ENCODE measurements around the gene RANBP10. TPM values are rescaled to one million over a fixed set of nuclear protein-coding genes. Genes with fewer than 3 reads are reported as not detected.

The RANBP10 gene
- total RNA-seq, 3 donors from 2014 or later: 7.7 to 13.2 (median 13.1) TPM

DNA sequence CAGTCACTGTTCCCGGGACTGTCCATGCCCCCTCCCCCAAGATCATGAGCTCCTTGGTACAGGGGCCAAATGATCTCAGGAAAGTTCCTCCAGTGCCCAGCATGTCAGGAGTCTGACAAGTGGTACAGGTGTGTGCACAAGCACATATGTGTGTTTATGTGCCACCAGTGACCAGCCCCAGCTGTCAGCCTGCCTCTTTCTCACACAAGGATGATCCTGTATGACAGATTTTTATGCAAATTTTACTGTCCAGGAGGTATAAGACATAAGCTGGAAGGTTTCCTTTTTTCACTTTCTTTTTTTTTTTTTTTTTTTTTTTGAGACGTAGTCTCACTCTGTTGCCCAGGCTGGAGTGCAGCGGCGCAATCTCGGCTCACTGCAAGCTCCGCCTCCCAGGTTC, 55.9 kb downstream of the RANBP10 start:
- intact Hi-C loops (cut with DNase I; ENCODE audit: low total_unique reads): no loop called here
- H3K4me1 ChIP-seq: no peaks in the 10 kb centered on the region
- no peak for TF ChIP-seq POLR2AphosphoS5 (IDR thresholded peaks at IDR 0.05)
- no peak for TF ChIP-seq POLR2A (IDR thresholded peaks at IDR 0.05)
- TF ChIP-seq, protein P1, sequence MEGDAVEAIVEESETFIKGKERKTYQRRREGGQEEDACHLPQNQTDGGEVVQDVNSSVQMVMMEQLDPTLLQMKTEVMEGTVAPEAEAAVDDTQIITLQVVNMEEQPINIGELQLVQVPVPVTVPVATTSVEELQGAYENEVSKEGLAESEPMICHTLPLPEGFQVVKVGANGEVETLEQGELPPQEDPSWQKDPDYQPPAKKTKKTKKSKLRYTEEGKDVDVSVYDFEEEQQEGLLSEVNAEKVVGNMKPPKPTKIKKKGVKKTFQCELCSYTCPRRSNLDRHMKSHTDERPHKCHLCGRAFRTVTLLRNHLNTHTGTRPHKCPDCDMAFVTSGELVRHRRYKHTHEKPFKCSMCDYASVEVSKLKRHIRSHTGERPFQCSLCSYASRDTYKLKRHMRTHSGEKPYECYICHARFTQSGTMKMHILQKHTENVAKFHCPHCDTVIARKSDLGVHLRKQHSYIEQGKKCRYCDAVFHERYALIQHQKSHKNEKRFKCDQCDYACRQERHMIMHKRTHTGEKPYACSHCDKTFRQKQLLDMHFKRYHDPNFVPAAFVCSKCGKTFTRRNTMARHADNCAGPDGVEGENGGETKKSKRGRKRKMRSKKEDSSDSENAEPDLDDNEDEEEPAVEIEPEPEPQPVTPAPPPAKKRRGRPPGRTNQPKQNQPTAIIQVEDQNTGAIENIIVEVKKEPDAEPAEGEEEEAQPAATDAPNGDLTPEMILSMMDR (IDR thresholded peaks at IDR 0.05): no peak
- H3K4me3 ChIP-seq: no peak overlapping the region
- no peaks in the 10 kb centered on the region for H3K9me3 ChIP-seq
- H3K27ac ChIP-seq: no peak overlapping the region
- no peak for DNase-seq (ENCODE audit: low spot score in 2 of 2)
- no peaks in the 10 kb centered on the region for H3K27me3 ChIP-seq
- H3K36me3 ChIP-seq: no peaks in the 10 kb centered on the region

DNA sequence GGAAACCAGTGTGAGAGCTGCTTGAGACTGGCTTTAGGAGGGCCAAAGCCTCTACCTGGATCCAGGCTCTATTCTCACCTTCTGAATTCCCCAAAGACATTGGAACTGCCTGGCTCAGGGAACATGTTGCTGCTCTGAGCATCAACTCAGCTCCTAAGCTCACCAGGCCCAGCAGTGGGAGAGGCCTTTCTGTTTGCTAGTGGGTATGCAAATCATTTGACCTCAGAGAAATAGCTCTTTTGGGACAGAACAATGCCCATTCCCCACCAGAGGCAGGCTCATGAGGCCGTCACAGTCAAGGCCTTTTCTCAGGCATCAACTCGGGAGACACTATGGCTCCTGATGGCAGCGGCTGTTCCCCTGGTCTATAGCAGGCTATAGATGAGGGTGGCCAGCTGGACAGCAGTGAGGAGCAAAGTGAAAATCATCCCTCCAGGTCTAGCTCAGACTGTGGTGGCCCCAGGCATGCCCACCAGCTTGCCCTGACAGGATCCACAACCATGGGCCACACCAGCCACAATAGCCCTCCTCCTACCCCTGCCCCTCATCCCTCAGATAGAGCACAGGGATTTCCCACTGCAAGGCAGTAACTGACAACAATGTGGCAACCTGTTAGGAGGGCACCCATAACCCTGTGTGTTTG, 56.8 kb downstream of the RANBP10 start:
- intact Hi-C loops (cut with DNase I; ENCODE audit: low total_unique reads): no loop called here
- no peaks in the 10 kb centered on the region for H3K27me3 ChIP-seq
- no peak overlapping the region for H3K27ac ChIP-seq
- H3K36me3 ChIP-seq: no peaks in the 10 kb centered on the region
- no peaks in the 10 kb centered on the region for H3K4me1 ChIP-seq
- no peak overlapping the region for H3K4me3 ChIP-seq
- no peak for DNase-seq (ENCODE audit: low spot score in 2 of 2)
- TF ChIP-seq, protein P1 (IDR thresholded peaks at IDR 0.05): no peak
- no peaks in the 10 kb centered on the region for H3K9me3 ChIP-seq

DNA sequence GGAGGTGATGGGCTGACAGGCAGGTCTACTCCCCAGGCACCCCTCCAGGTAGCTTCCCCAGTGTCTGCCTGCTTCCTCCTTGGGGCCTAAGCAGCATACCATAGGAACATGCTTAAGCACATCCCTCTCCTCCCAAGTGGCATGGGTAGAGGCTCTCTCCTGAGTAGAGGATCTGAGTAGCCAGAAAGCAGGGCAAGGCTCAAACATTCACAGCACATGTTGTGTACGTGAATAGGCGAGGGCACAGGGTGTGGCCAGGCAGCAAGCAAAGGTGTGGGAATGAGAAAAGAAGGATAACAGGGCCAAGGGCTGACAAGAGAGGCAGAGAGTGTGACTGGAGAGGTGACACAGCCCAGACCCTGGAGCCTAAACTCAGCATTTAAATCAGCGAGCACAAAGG, 57.5 kb downstream of the RANBP10 start:
- Histone ChIP-seq H3K4me1 (no peaks in the 10 kb centered on the region), H3K36me3 (peaks cover under 1% of the 10 kb centered on the region)
- no peak for DNase-seq (ENCODE audit: low spot score in 2 of 2)

DNA sequence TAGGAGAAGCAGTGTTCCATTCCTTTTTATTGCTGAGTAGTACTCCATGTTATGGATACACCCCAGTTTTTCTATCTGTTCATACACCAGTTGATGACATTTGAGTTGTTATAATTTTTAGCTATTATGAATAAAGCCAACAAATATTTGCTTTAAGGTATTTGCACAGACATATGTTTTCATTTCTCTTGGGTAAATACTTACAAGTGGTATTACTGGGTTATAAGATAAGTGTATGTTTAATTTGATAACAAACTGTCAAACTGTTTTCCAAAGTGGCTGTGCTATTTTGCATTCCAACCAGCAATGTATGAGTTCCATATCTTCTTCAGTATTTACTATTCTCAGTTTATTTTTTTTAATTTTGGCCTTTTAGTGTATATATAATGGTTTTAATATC, 59.5 kb downstream of the RANBP10 start:
- TF ChIP-seq, protein P1 (IDR thresholded peaks at IDR 0.05): no peak
- TF ChIP-seq POLR2AphosphoS5 (IDR thresholded peaks at IDR 0.05) (no peak), POLR2A (IDR thresholded peaks at IDR 0.05) (no peak)
- H3K4me3 ChIP-seq: no peak overlapping the region
- H3K36me3 ChIP-seq: peaks cover 7% of the 10 kb centered on the region
- no peaks in the 10 kb centered on the region for H3K9me3 ChIP-seq
- H3K27ac ChIP-seq: no peak overlapping the region
- intact Hi-C loops (cut with DNase I; ENCODE audit: low total_unique reads): no loop called here
- no peaks in the 10 kb centered on the region for H3K27me3 ChIP-seq
- H3K4me1 ChIP-seq: no peaks in the 10 kb centered on the region
- no peak for DNase-seq (ENCODE audit: low spot score in 2 of 2)

More for the DNA sequence above, 57.5 kb downstream of the RANBP10 start:
- no peaks in the 10 kb centered on the region for H3K9me3 ChIP-seq
- TF ChIP-seq, protein P1 (IDR thresholded peaks at IDR 0.05): no peak
- no peak for TF ChIP-seq POLR2A (IDR thresholded peaks at IDR 0.05)
- TF ChIP-seq POLR2AphosphoS5 (IDR thresholded peaks at IDR 0.05): no peak
- no peaks in the 10 kb centered on the region for H3K27me3 ChIP-seq
- H3K27ac ChIP-seq: no peak overlapping the region
- intact Hi-C loops (cut with DNase I; ENCODE audit: low total_unique reads): no loop called here
- H3K4me3 ChIP-seq: no peak overlapping the region

DNA sequence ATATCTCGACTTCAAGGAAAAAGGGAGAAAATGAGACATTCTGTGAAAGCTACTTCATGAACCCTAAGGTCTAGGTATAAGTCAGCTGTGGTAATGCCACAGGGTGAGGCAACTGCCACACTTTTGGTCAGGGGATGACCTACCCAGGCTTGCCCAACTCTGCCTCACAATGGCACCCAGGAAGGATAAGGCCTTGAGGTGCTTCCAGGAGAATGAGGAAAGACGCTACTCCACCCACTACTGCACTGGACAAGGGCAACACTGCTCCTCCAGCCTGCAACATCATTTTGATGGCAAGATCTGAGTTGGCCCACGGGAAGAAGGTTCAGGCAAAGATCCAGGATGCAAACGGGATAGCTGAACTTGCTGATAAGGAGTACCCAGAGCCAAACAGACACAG, 65.2 kb downstream of the RANBP10 start:
- Histone ChIP-seq H3K27me3 (no peaks in the 10 kb centered on the region), H3K4me1 (no peaks in the 10 kb centered on the region), H3K9me3 (no peaks in the 10 kb centered on the region), H3K4me3 (no peak overlapping the region), H3K36me3 (peaks cover 7% of the 10 kb centered on the region), H3K27ac (no peak overlapping the region)
- intact Hi-C loops (cut with DNase I; ENCODE audit: low total_unique reads): no loop called here
- TF ChIP-seq POLR2A (IDR thresholded peaks at IDR 0.05) (no peak), POLR2AphosphoS5 (IDR thresholded peaks at IDR 0.05) (no peak)
- TF ChIP-seq, protein P1 (IDR thresholded peaks at IDR 0.05): no peak
- no peak for DNase-seq (ENCODE audit: low spot score in 2 of 2)

All from breast epithelium (tissue), 4 donors.